ENCODE measurements around the gene ZNF76.
"Not testable (repeated sequence)": the region's sequence is repeated elsewhere in the genome, so short reads cannot be mapped to it uniquely, and the experiment has no call there.

Gene ZNF76

DNA sequence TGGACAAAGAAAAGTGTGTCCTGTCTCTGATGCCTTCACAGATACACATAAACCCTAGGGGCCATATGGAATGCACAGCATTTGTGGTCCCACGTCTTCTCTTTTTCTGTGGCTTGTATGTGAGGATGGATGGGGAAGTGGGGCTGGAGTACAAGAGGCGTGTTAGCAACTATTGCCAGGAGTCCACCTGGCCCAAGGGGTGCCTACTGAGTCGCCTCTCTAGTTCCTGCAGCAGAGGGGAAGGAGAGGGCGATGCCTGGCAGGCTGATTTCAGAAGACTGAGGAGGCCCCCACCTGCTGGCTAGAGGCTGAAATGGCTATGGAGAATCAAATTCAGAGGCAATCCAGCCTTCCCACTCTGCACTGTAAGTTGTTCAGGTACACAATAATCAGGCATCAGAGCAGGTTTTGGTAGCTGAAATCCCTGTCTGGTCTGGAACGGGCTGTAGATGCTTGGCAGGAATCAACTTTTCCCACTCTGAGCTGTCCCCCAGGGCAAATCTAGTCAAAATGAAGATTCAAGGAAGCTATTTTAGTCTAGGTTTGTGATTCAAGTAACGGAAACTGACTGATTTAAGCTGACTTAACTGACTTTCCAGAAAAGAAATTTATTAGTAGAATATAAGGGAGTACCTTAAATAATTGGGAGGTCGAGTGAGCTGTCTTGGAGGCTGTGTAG is 68.0 kb downstream of the ZNF76 start:
- peak in 20 of 51 donors; percentile 8 to 47 (median 18) for DNase-seq

- no peak for DNase-seq
Observed at GRCh38 chr6:35328108-35328723, 68.7 kb downstream of the ZNF76 start.

DNA sequence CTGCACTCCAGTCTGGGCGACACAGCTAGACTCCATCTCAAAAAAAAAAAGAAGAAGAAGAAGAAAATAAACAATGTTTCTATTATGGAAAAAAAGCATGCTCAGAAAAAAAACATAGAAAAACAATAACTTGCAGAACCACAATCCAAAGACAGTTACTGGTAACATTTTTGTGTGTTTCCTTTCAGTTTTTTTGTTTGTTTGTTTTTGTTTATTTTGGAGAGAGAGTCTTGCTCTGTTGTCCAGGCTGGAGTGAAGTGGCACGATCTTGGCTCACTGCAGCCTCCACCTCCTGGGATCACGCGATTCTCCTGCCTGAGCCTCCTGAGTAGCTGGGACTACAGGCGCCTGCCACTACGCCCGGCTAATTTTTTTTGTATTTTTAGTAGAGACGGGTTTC is 69.4 kb downstream of the ZNF76 start:
- not testable (repeated sequence) for DNase-seq

DNA sequence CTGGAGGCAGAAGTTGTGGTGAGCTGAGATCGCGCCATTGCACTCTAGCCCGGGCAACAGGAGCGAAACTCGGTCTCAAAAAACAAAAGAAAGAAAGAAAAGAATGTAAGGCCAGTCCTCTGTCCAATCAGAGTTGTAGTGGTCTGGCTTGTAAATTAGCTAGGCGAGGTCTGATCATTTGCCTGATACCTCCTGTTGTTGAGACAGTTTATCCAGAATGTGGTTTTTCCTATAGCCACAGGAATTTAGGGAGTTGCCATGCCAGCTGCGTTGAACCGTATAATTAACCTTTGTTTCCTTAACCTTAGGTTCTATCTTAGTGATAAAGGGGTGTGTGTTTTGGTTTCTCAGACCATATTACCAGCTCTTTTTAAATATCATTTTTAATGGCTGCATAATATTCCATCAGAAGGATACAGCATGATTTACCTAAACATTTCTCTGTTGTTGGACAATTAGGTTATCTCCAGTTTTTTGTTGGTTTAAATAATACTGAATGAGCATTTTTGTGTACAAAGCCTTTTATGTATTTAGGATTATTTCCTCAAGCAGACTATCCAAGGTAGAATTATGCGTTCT is 71.1 kb downstream of the ZNF76 start:
- DNase-seq, result no peak

- not testable (repeated sequence) for DNase-seq
Observed at GRCh38 chr6:35332074-35332887, 72.7 kb downstream of the ZNF76 start.

DNA sequence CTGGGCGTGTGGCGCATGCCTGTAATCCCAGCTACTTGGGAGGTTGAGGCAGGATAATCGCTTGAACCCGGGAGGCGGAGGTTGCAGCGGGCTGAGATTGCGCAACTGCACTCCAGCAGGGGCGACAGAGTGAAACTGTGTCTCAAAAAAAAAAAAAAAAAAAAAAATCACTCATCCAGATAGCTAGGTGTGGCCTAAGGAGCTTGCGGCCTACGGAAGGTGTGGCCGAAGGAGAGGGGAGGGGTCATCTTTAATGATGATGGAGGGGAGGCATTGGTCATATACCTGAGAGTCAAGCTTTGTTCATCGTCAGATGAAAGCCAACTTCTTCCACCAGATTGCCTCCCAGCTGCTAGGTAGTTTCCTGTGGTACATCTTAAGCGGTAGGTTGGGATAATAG is 82.0 kb downstream of the ZNF76 start:
- no peak for DNase-seq

- DNase-seq, result peak; percentile 55 to 99 (median 96)
Observed at GRCh38 chr6:35342258-35343091, 82.9 kb downstream of the ZNF76 start, which contains the start of gene PPARD. PPARD (plus strand) TSS chr6:35342558; CDS start chr6:35411088, 68,530 bp downstream.

DNA sequence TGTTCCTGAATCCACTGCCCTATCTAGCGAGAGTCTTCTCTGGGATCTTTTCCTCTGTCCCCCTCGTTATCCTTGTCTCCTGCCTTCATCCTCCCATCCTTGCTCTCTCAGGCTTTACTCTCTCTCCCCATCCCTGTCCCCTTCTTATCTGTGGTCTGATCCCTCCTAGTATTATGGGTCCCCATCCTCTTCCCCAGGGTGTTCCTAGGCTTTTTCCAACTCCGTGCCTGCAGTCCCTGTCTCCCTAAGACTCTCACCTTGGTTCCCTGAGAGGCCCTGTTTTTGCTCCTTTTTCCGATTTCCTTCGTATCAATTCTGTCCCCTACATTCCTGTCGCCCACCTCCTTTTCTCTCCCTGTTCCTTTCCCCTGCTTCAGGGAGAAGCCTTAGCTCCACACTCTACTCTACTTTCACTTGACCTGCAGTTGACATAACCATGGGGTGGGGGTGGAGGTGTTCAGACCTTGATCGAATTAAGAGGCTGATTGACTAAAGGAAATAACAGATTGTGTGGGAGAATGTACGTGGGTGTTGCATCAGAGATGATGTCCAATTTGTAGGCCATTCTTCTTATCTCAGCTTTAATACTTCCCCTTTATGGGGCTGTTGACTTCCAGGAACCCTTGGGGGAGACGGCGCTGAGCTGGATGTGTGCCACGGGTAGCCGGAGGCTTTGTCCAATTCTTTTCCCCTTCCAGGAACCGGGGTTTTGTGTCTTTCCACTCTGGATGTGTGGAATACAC is 83.7 kb downstream of the ZNF76 start:
- DNase-seq, result peak in 10 of 51 donors; percentile 8 to 32 (median 16)

DNA sequence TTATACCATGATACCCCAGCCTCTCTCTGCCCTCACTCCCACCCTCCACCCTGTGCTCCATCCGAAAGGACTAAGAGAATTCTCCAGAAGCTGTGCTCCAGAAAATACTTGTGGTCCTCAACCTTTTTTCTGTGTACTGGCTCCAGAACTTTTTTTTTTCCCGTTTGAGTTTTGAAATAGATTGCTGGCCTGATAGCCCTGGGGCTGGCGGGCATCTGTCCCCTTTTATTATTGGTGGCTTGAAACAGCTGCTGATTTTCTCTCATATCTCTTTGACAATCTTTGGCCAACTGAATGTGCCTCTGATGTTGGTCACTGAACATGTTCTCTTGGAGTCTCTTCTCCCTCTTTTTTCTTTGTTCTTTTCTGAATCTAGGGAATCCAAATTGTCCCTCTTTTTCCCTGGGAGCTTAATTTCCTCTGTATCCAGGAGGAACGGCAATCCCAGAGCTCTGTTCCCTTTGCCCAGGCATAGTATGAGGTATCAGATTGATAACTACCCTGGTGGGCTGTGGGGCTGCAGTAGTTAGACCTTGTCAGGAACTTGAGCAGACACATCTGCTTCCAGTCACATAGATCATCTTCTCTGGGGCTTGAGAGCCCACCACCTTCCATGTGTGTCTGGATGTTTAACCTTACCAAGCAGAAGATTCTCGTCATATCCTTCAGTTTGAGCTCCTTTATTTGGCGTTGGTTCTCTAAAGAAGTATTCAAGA is 84.5 kb downstream of the ZNF76 start:
- DNase-seq, result no peak

Data from hypothalamus (tissue), 51 donors.